ENCODE data around the gene GPRC5B.

DNA sequence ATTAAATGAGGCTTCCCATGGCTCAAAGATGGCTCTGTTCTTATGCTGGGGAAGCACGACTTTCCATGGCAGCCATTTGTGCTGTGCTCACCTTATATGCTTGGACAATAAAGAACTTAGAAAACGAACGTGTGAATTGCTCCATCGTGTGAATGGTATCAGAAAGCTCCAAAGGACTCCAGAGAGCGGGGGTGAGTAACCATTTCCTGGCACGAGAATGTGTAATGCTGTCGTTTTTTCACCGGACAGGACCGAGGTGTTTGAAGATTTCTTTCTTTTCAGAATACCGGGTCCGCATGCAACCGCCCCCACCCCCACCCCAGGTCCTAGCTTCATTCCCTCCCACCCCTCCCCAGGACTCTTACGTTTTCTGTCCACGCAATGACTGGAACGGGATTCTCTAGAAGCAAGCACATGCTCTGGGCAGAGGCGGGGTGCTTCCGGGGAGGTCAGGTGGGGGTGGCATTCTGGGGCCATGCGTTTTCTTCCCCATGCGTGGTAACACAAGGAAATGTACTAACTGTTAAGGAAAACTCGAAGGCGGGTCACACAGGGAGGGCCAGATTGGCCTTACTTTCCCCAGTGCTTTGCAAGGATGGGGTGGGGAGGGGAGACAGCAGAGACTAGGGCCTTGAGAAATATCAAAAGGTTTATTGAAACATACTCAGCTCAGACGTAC is 26.2 kb downstream of the GPRC5B start:
- TF ChIP-seq TAF1 (IDR thresholded peaks at IDR 0.05; ENCODE audit: borderline replicate concordance, insufficient read depth, low read length): no peak
- no peak for TF ChIP-seq POLR2AphosphoS5 (IDR thresholded peaks at IDR 0.05; ENCODE audit: low read depth, low read length)
- TF ChIP-seq, protein P1, sequence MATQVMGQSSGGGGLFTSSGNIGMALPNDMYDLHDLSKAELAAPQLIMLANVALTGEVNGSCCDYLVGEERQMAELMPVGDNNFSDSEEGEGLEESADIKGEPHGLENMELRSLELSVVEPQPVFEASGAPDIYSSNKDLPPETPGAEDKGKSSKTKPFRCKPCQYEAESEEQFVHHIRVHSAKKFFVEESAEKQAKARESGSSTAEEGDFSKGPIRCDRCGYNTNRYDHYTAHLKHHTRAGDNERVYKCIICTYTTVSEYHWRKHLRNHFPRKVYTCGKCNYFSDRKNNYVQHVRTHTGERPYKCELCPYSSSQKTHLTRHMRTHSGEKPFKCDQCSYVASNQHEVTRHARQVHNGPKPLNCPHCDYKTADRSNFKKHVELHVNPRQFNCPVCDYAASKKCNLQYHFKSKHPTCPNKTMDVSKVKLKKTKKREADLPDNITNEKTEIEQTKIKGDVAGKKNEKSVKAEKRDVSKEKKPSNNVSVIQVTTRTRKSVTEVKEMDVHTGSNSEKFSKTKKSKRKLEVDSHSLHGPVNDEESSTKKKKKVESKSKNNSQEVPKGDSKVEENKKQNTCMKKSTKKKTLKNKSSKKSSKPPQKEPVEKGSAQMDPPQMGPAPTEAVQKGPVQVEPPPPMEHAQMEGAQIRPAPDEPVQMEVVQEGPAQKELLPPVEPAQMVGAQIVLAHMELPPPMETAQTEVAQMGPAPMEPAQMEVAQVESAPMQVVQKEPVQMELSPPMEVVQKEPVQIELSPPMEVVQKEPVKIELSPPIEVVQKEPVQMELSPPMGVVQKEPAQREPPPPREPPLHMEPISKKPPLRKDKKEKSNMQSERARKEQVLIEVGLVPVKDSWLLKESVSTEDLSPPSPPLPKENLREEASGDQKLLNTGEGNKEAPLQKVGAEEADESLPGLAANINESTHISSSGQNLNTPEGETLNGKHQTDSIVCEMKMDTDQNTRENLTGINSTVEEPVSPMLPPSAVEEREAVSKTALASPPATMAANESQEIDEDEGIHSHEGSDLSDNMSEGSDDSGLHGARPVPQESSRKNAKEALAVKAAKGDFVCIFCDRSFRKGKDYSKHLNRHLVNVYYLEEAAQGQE (IDR thresholded peaks at IDR 0.05; ENCODE audit: insufficient read depth in 1 of 2, low read depth in 2 of 2, low read length in 2 of 2): no peak
